CD4-positive, alpha-beta T cell (primary cell): ENCODE results near the gene XRRA1. TPM values are rescaled to one million over a fixed set of nuclear protein-coding genes. Genes with fewer than 3 reads are reported as not detected.

Experiments used
- ATAC-seq: fragments of 200-7000 bp; cut with Tn5 transposase; one replicate; pipeline ENCODE4 v1.10.0; 2022; ENCODE audit warnings: mild to moderate bottlenecking; ENCODE audit not compliant: poor library complexity
- CTCF ChIA-PET: fragments of 350-600 bp; sonication (Branson Sonifier 250); formaldehyde crosslinking; loops from one replicate; lab custom pipeline; 2021; ENCODE audit warnings: antibody characterized with exemption, inconsistent platforms; lab: Charles Lee
- POLR2A ChIA-PET: fragments of 350-600 bp; sonication (Branson Sonifier 250); formaldehyde crosslinking; loops from one replicate; lab custom pipeline; 2021; ENCODE audit warnings: antibody characterized with exemption, inconsistent platforms; lab: Charles Lee
- DNase-seq, 14 experiments: peaks; one replicate each; pipeline ENCODE4 v3.0.0-alpha.2; 2013 to 2020; ENCODE audit warnings: mixed read lengths in 2 of 14
- H3K27ac ChIP-seq, 2 donors: one replicate each; pipeline versions ENCODE4 v1.5.1 to v1.7.0; 2013; ENCODE audit warnings: low read length in 2 of 2, low read depth in 1 of 2, mild to moderate bottlenecking in 1 of 2
- H3K27me3 ChIP-seq, 2 experiments: 1 replicate in 1 of 2; 2 replicates in 1 of 2; pipeline versions ENCODE4 v1.6.1 to v1.7.0; 2013; ENCODE audit warnings: low read length in 2 of 2, control low read depth in 1 of 2, mild to moderate bottlenecking in 1 of 2, moderate library complexity in 1 of 2; ENCODE audit not compliant: insufficient read depth in 2 of 2, control insufficient read depth in 1 of 2
- H3K36me3 ChIP-seq: one replicate; pipeline ENCODE4 v1.6.1; 2013; ENCODE audit warnings: low read length, control low read depth; ENCODE audit not compliant: insufficient read depth
- H3K4me1 ChIP-seq: one replicate; pipeline ENCODE4 v1.6.1; 2013; ENCODE audit warnings: low read length, control low read depth; ENCODE audit not compliant: insufficient read depth
- H3K4me3 ChIP-seq: one replicate; pipeline ENCODE4 v1.5.1; 2013; ENCODE audit warnings: mild to moderate bottlenecking, low read length, moderate library complexity
- H3K9me3 ChIP-seq, 2 experiments: 1 replicate in 1 of 2; 2 replicates in 1 of 2; pipeline versions ENCODE4 v1.6.1 to v1.7.0; 2013; ENCODE audit warnings: low read length in 2 of 2, mild to moderate bottlenecking in 2 of 2, control low read depth in 1 of 2, moderate library complexity in 1 of 2; ENCODE audit not compliant: control insufficient read depth in 1 of 2, insufficient read depth in 1 of 2
- H3K27ac Mint-ChIP-seq: one replicate; pipeline ENCODE4 v1.8.0; 2020; ENCODE audit warnings: mixed read lengths
- H3K27me3 Mint-ChIP-seq: one replicate; pipeline ENCODE4 v1.8.0; 2021; ENCODE audit warnings: mixed read lengths
- H3K36me3 Mint-ChIP-seq: one replicate; pipeline ENCODE4 v1.8.0; 2021; ENCODE audit warnings: low read depth, mixed read lengths
- H3K4me1 Mint-ChIP-seq: one replicate; pipeline ENCODE4 v1.8.0; 2021; ENCODE audit warnings: low read depth, mixed read lengths
- H3K4me3 Mint-ChIP-seq: one replicate; pipeline ENCODE4 v1.8.0; 2020; ENCODE audit warnings: mild to moderate bottlenecking, mixed read lengths
- H3K9me3 Mint-ChIP-seq: one replicate; pipeline ENCODE4 v1.8.0; 2020; ENCODE audit warnings: mixed read lengths
- CTCF ChIP-seq: fragments of 200-600 bp; IDR thresholded peaks from one replicate; pipeline ENCODE4 v1.8.0; 2022; ENCODE audit warnings: antibody characterized with exemption, mild to moderate bottlenecking
- intact Hi-C, 2 experiments: fragments of 100-400 bp; cut with DNase I in 1 of 2; cut with micrococcal nuclease in 1 of 2; formaldehyde crosslinking; loops; one replicate each; pipeline versions ENCODE4 v1.15.1 to v1.9.0; 2023 to 2025; cut with DNase I, micrococcal nuclease
- total RNA-seq, 174 experiments: library from RNA in 2 of 174; stranded (reverse) in 2 of 174; gene quantifications; one replicate each; pipeline ENCODE4 v1.2.3 and lab custom pipeline; 2021 to 2026

Gene XRRA1
- total RNA-seq, 2 experiments from 2014 or later: 12.2 to 12.5 TPM

- no peaks in the 10 kb centered on the region for H3K4me1 ChIP-seq
- POLR2A ChIA-PET: no interaction called here
- H3K36me3 ChIP-seq: peaks cover 76% of the 10 kb centered on the region
- no peaks in the 10 kb centered on the region for H3K4me1 Mint-ChIP-seq
- H3K27me3 ChIP-seq: no peaks in the 10 kb centered on the region
- TF ChIP-seq CTCF: no peak
- intact Hi-C loops: no loop called here
- no peak for DNase-seq
- no peak overlapping the region for H3K4me3 Mint-ChIP-seq
- ATAC-seq: no peak
- peaks cover 44% of the 10 kb centered on the region for H3K36me3 Mint-ChIP-seq
- no peaks in the 10 kb centered on the region for H3K9me3 Mint-ChIP-seq
- no peak overlapping the region for H3K27ac ChIP-seq
- no peak overlapping the region for H3K4me3 ChIP-seq
- no peaks in the 10 kb centered on the region for H3K27me3 Mint-ChIP-seq
- no peaks in the 10 kb centered on the region for H3K9me3 ChIP-seq
- H3K27ac Mint-ChIP-seq: no peak overlapping the region
- CTCF ChIA-PET: no interaction called here
Observed at GRCh38 chr11:74923125-74923524, 25.8 kb downstream of the XRRA1 start.

GRCh38 chr11:74909812-74910211, 39.1 kb downstream of the XRRA1 start:
- no peaks in the 10 kb centered on the region for H3K27me3 ChIP-seq
- ChIA-PET POLR2A (no interaction called here), CTCF (interaction anchor here (0.9 to 1.4 kb wide), 2 partner anchors 20 to 113 kb away, joined by 3 to 4 read pairs; no protein-coding TSS in a partner anchor)
- H3K9me3 ChIP-seq: no peaks in the 10 kb centered on the region
- ATAC-seq (no peak), DNase-seq (no peak)
- H3K27ac ChIP-seq: no peak overlapping the region
- Mint-ChIP-seq H3K36me3 (peaks cover 87% of the 10 kb centered on the region), H3K27ac (no peak overlapping the region), H3K27me3 (no peaks in the 10 kb centered on the region), H3K4me3 (no peak overlapping the region), H3K4me1 (no peaks in the 10 kb centered on the region), H3K9me3 (no peaks in the 10 kb centered on the region)
- no peak for TF ChIP-seq CTCF
- no peaks in the 10 kb centered on the region for H3K4me1 ChIP-seq
- intact Hi-C loops: no loop called here
- peaks cover 86% of the 10 kb centered on the region for H3K36me3 ChIP-seq
- H3K4me3 ChIP-seq: no peak overlapping the region

- intact Hi-C loops: no loop called here
- ATAC-seq (no peak), DNase-seq (no peak)
- TF ChIP-seq CTCF: no peak
- H3K36me3 Mint-ChIP-seq: peaks cover 87% of the 10 kb centered on the region
- H3K4me3 Mint-ChIP-seq: no peak overlapping the region
- Histone ChIP-seq H3K27ac (no peak overlapping the region), H3K27me3 (no peaks in the 10 kb centered on the region), H3K4me3 (no peak overlapping the region), H3K36me3 (peaks cover 82% of the 10 kb centered on the region), H3K4me1 (no peaks in the 10 kb centered on the region), H3K9me3 (no peaks in the 10 kb centered on the region)
- ChIA-PET CTCF (interaction anchor here (0.9 to 1.4 kb wide), 2 partner anchors 20 to 113 kb away, joined by 3 to 4 read pairs; no protein-coding TSS in a partner anchor), POLR2A (no interaction called here)
- H3K9me3 Mint-ChIP-seq: no peaks in the 10 kb centered on the region
- no peaks in the 10 kb centered on the region for H3K4me1 Mint-ChIP-seq
- no peak overlapping the region for H3K27ac Mint-ChIP-seq
- no peaks in the 10 kb centered on the region for H3K27me3 Mint-ChIP-seq
Observed at GRCh38 chr11:74909385-74909784, 39.5 kb downstream of the XRRA1 start.
